ENCODE results near the gene MKNK1. TPM values are rescaled to one million over a fixed set of nuclear protein-coding genes. Genes with fewer than 3 reads are reported as not detected.

MKNK1 gene
- polyA plus RNA-seq, 1 of the 3 experiments (the other 2 are of a cell fraction) = 28.2 TPM

DNA sequence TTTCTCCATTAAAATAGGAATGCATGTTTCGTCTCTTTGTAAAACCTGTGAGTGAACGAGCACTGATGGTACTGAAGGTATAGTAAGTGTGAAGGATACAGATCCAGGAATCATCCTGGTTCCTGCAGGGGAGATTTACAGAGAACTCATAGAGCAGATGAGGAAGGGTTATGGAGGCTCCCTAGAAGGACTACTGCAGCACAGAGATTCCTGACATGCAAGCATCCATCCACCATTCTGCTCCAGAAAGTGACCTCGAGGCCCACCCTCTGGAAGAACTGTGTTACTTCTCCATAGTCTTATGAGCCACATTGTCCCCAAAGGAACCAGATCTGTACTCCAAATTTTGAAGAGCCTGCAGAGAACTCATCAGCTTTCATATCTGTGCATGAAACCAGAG lies 14.5 kb downstream of the MKNK1 start:
- no peak for DNase-seq
- H3K9me2 ChIP-seq = no peaks in the 10 kb centered on the region
- H3K4me2 ChIP-seq = no peak overlapping the region
- no peaks in the 10 kb centered on the region for H3F3A ChIP-seq (replicated peaks; ENCODE audit: insufficient read depth)
- H3K36me3 ChIP-seq (replicated peaks in 1 of 2; ENCODE audit: control insufficient read depth in 1 of 2, insufficient read depth in 2 of 2, low read length in 1 of 2) = peaks cover 0 to 31% of the 10 kb centered on the region in 2 experiments
- H3K4me3 ChIP-seq (ENCODE audit: low read depth in 2 of 2, low read length in 1 of 2) = no peak overlapping the region
- POLR2A ChIA-PET = no interaction called here
- no peak overlapping the region for H3K9ac ChIP-seq
- no peak for TF ChIP-seq ELF1 (IDR thresholded peaks at IDR 0.05)
- TF ChIP-seq RCOR1 (IDR thresholded peaks at IDR 0.05; ENCODE audit: low read length) = no peak
- no peak for TF ChIP-seq EP300 (IDR thresholded peaks at IDR 0.05; ENCODE audit: borderline replicate concordance in 1 of 2, low read depth in 1 of 2, low read length in 1 of 2)
- TF ChIP-seq MEF2A (IDR thresholded peaks at IDR 0.05; ENCODE audit: borderline replicate concordance, low read depth) = no peak
- no peak for TF ChIP-seq GABPA (IDR thresholded peaks at IDR 0.05; ENCODE audit: low read depth)
- no peaks in the 10 kb centered on the region for H3K27me3 ChIP-seq (ENCODE audit: insufficient read depth)
- 97% methylated on average over 3 of the region's 3 CpGs for WGBS (ENCODE audit: low lambda C conversion rate)
- no peak overlapping the region for H2AFZ ChIP-seq (ENCODE audit: low read depth)
- H4K20me1 ChIP-seq (ENCODE audit: insufficient read depth) = no peaks in the 10 kb centered on the region
- no peaks in the 10 kb centered on the region for H3K79me2 ChIP-seq (ENCODE audit: insufficient read depth)
- no peaks in the 10 kb centered on the region for H3K4me1 ChIP-seq (ENCODE audit: control insufficient read depth in 1 of 2, insufficient read depth in 2 of 2, low read depth in 1 of 2, low read length in 1 of 2)
- H3K27ac ChIP-seq (ENCODE audit: low read depth in 2 of 2, low read length in 1 of 2) = no peak overlapping the region
- CTCF ChIA-PET = interaction anchor here (1.2 kb wide), 1 partner anchor 62 kb away, joined by 3 read pairs; no protein-coding TSS in a partner anchor
- H3K9me3 ChIP-seq = no peaks in the 10 kb centered on the region

DNA sequence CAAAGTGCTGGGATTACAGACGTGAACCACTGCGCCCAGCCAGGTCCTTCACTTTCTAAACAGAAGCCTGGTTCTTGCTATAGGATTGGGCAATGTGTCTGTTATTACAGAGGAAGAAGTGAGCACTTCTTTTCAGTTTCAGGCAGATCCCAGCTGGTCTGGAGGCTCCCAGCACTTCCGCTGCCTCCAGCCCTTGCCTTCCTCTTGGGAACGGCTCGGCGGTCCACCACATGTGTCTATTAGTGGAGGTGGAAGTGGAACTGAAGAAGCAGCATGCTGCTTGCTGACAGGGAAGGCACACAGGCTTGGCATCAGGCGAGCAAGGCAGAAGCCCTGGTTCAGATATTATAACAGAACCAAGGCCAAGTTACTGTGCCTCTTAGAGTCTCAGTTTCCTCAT lies 17.0 kb downstream of the MKNK1 start:
- Histone ChIP-seq H3K27ac (ENCODE audit: low read depth in 2 of 2, low read length in 1 of 2) (no peak overlapping the region), H3K4me1 (ENCODE audit: control insufficient read depth in 1 of 2, insufficient read depth in 2 of 2, low read depth in 1 of 2, low read length in 1 of 2) (no peaks in the 10 kb centered on the region), H4K20me1 (ENCODE audit: insufficient read depth) (no peaks in the 10 kb centered on the region), H3K4me3 (ENCODE audit: low read depth in 2 of 2, low read length in 1 of 2) (no peak overlapping the region), H3K36me3 (replicated peaks in 1 of 2; ENCODE audit: control insufficient read depth in 1 of 2, insufficient read depth in 2 of 2, low read length in 1 of 2) (peaks cover 0 to 38% of the 10 kb centered on the region in 2 experiments), H3K4me2 (no peak overlapping the region), H2AFZ (ENCODE audit: low read depth) (no peak overlapping the region), H3K79me2 (ENCODE audit: insufficient read depth) (no peaks in the 10 kb centered on the region), H3F3A (replicated peaks; ENCODE audit: insufficient read depth) (no peaks in the 10 kb centered on the region), H3K9me3 (no peaks in the 10 kb centered on the region), H3K27me3 (ENCODE audit: insufficient read depth) (no peaks in the 10 kb centered on the region), H3K9ac (no peak overlapping the region), H3K9me2 (no peaks in the 10 kb centered on the region)
- TF ChIP-seq TEAD4 (IDR thresholded peaks at IDR 0.05; ENCODE audit: borderline replicate concordance, insufficient read depth) = no peak
- TF ChIP-seq FOXJ3 (CRISPR knock-in tag; IDR thresholded peaks at IDR 0.05) = no peak
- TF ChIP-seq, protein P1, sequence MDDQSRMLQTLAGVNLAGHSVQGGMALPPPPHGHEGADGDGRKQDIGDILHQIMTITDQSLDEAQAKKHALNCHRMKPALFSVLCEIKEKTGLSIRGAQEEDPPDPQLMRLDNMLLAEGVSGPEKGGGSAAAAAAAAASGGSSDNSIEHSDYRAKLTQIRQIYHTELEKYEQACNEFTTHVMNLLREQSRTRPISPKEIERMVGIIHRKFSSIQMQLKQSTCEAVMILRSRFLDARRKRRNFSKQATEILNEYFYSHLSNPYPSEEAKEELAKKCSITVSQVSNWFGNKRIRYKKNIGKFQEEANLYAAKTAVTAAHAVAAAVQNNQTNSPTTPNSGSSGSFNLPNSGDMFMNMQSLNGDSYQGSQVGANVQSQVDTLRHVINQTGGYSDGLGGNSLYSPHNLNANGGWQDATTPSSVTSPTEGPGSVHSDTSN (IDR thresholded peaks at IDR 0.05) = no peak
- TF ChIP-seq JUND (IDR thresholded peaks at IDR 0.05) = no peak
- TF ChIP-seq NFIC (IDR thresholded peaks at IDR 0.05; ENCODE audit: borderline replicate concordance) = no peak
- no peak for TF ChIP-seq SMC3 (IDR thresholded peaks at IDR 0.05; ENCODE audit: low read depth, low read length)
- TF ChIP-seq, protein P2, sequence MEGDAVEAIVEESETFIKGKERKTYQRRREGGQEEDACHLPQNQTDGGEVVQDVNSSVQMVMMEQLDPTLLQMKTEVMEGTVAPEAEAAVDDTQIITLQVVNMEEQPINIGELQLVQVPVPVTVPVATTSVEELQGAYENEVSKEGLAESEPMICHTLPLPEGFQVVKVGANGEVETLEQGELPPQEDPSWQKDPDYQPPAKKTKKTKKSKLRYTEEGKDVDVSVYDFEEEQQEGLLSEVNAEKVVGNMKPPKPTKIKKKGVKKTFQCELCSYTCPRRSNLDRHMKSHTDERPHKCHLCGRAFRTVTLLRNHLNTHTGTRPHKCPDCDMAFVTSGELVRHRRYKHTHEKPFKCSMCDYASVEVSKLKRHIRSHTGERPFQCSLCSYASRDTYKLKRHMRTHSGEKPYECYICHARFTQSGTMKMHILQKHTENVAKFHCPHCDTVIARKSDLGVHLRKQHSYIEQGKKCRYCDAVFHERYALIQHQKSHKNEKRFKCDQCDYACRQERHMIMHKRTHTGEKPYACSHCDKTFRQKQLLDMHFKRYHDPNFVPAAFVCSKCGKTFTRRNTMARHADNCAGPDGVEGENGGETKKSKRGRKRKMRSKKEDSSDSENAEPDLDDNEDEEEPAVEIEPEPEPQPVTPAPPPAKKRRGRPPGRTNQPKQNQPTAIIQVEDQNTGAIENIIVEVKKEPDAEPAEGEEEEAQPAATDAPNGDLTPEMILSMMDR (IDR thresholded peaks at IDR 0.05) = no peak
- no peak for TF ChIP-seq CHD2 (IDR thresholded peaks at IDR 0.05; ENCODE audit: low read length, partially characterized antibody)
- no peak for TF ChIP-seq SIN3A (IDR thresholded peaks at IDR 0.05; ENCODE audit: borderline replicate concordance, low read depth, low read length)
- no peak for TF ChIP-seq GABPA (IDR thresholded peaks at IDR 0.05; ENCODE audit: low read depth)
- no peak for TF ChIP-seq GATA2 (CRISPR knock-in tag; IDR thresholded peaks at IDR 0.05)
- TF ChIP-seq RAD21 (IDR thresholded peaks at IDR 0.05; ENCODE audit: low read length) = no peak
- no peak for TF ChIP-seq FOSL2 (IDR thresholded peaks at IDR 0.05; ENCODE audit: borderline replicate concordance, low read depth)
- TF ChIP-seq, protein P3, sequence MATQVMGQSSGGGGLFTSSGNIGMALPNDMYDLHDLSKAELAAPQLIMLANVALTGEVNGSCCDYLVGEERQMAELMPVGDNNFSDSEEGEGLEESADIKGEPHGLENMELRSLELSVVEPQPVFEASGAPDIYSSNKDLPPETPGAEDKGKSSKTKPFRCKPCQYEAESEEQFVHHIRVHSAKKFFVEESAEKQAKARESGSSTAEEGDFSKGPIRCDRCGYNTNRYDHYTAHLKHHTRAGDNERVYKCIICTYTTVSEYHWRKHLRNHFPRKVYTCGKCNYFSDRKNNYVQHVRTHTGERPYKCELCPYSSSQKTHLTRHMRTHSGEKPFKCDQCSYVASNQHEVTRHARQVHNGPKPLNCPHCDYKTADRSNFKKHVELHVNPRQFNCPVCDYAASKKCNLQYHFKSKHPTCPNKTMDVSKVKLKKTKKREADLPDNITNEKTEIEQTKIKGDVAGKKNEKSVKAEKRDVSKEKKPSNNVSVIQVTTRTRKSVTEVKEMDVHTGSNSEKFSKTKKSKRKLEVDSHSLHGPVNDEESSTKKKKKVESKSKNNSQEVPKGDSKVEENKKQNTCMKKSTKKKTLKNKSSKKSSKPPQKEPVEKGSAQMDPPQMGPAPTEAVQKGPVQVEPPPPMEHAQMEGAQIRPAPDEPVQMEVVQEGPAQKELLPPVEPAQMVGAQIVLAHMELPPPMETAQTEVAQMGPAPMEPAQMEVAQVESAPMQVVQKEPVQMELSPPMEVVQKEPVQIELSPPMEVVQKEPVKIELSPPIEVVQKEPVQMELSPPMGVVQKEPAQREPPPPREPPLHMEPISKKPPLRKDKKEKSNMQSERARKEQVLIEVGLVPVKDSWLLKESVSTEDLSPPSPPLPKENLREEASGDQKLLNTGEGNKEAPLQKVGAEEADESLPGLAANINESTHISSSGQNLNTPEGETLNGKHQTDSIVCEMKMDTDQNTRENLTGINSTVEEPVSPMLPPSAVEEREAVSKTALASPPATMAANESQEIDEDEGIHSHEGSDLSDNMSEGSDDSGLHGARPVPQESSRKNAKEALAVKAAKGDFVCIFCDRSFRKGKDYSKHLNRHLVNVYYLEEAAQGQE (IDR thresholded peaks at IDR 0.05; ENCODE audit: low read depth, low read length) = no peak
- WGBS (ENCODE audit: low lambda C conversion rate) = 96% methylated on average over 7 of the region's 7 CpGs
- POLR2A ChIA-PET = no interaction called here
- CTCF ChIA-PET = no interaction called here
- DNase-seq = no peak

Data from SK-N-SH (cell line).